Upper lobe of left lung (tissue), 6 donors: ENCODE results near the gene MRAP. TPM values are rescaled to one million over a fixed set of nuclear protein-coding genes. Genes with fewer than 3 reads are reported as not detected.

Experiments used
- ATAC-seq, 2 donors: fragments of 200-7000 bp; cut with Tn5 transposase; one replicate each; pipeline ENCODE4 v1.9.1; 2022; ENCODE audit warnings: mild to moderate bottlenecking in 2 of 2, moderate library complexity in 2 of 2; ENCODE audit not compliant: low FRiP score in 2 of 2
- DNase-seq, 2 donors: peaks; one replicate each; pipeline ENCODE4 v3.0.0-alpha.2; 2019 to 2020
- H3K27ac ChIP-seq, 4 donors: fragments of 200-600 bp; sonication (generic); one replicate each; pipeline ENCODE4 v1.5.1; 2016 to 2019
- H3K27me3 ChIP-seq, 4 donors: fragments of 200-600 bp; sonication (generic); one replicate each; pipeline ENCODE4 v1.5.1; 2017 to 2019
- H3K36me3 ChIP-seq, 4 donors: fragments of 200-600 bp; sonication (generic); one replicate each; pipeline ENCODE4 v1.5.1; 2016 to 2019
- H3K4me1 ChIP-seq, 4 donors: fragments of 200-600 bp; sonication (generic); one replicate each; pipeline ENCODE4 v1.5.1; 2018 to 2019
- H3K4me3 ChIP-seq, 4 donors: fragments of 200-600 bp; sonication (generic); one replicate each; pipeline ENCODE4 v1.5.1; 2017 to 2019; ENCODE audit warnings: mild to moderate bottlenecking in 2 of 4, moderate library complexity in 1 of 4
- H3K9me3 ChIP-seq, 4 donors: fragments of 200-600 bp; sonication (generic); one replicate each; pipeline ENCODE4 v1.5.1; 2018 to 2019
- CTCF ChIP-seq, 6 experiments: fragments of 450-650 bp in 4 of 6; fragments of 200-600 bp in 2 of 6; sonication (generic) in 2 of 6; IDR thresholded peaks; one replicate each; pipeline ENCODE4 v1.5.1; 2016 to 2019; ENCODE audit warnings: antibody characterized with exemption in 6 of 6
- EP300 ChIP-seq, 4 donors: sonication (generic); formaldehyde crosslinking; IDR thresholded peaks; one replicate each; pipeline ENCODE4 v1.5.1; 2017; ENCODE audit warnings: antibody characterized with exemption in 4 of 4, control low read depth in 2 of 4
- POLR2A ChIP-seq, 4 donors: fragments of 450-650 bp; IDR thresholded peaks; one replicate each; pipeline ENCODE4 v1.5.1; 2016 to 2017; ENCODE audit warnings: antibody characterized with exemption in 4 of 4, mild to moderate bottlenecking in 2 of 4
- POLR2AphosphoS5 ChIP-seq, 2 donors: sonication (generic); formaldehyde crosslinking; IDR thresholded peaks; one replicate each; pipeline ENCODE4 v1.5.1; 2017; ENCODE audit warnings: antibody characterized with exemption in 2 of 2
- WGBS, 2 donors: methylation state at CpG; one replicate each; pipeline ENCODE4 v1.1.5; 2017 to 2018; 5-methylcytosine and 5-hydroxymethylcytosine counted together
- total RNA-seq, 6 donors: library from RNA; depleted of rRNA in 4 of 6; stranded (reverse); fragments of >200 nt in 4 of 6; gene quantifications; one replicate each; pipeline versions ENCODE4 v1.1.0 to v1.2.1, GENCODE V29; 2016 to 2021
- donor health status: DM: no; HTN: no; CAD: no; lungs with moderate emphysema.
- donor health status: DM: no; HTN: yes; CAD: no; lungs with severe emphysema.

MRAP gene
- total RNA-seq, 6 donors from 2014 or later: 0.46 to 2.3 (median 0.54) TPM; not detected in 3

DNA sequence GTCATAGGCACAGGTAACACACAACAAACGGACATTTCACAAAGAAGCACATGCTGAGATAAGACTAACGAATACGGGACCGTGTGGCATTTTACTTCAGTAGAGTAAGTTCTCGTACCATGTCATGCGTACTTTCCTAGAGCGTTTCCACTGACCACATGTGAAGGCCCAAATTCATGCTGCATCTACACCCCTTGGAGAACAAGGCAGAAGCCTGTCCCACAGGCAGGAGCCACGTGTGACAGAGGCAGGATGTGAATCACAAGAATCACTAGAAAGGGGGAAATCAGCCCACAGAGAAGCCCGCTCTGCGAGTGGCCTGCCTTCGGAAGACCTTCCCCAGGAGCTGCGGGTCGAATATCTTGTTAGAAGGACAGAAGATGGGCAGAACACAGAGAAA is 52.3 kb downstream of the MRAP start:
- no peaks in the 10 kb centered on the region for H3K9me3 ChIP-seq
- ATAC-seq (no peak), DNase-seq (no peak)
- TF ChIP-seq CTCF (IDR thresholded peaks at IDR 0.05) (no peak), POLR2A (IDR thresholded peaks at IDR 0.05) (no peak), POLR2AphosphoS5 (IDR thresholded peaks at IDR 0.05) (no peak)
- no peak overlapping the region for H3K4me3 ChIP-seq
- peaks cover 3 to 100% (median 84%) of the 10 kb centered on the region in 4 donors for H3K36me3 ChIP-seq
- H3K27me3 ChIP-seq: no peaks in the 10 kb centered on the region
- H3K27ac ChIP-seq: no peak overlapping the region
- H3K4me1 ChIP-seq: peaks cover 0 to 4% (median 0%) of the 10 kb centered on the region in 4 donors
- 88 to 95% methylated on average over 13 of the region's 13 CpGs for WGBS, 2 donors

GRCh38 chr21:32351428-32351827 is 52.8 kb downstream of the MRAP start:
- no peak for DNase-seq
- 64 to 100% methylated on average over 4 to 6 of the region's 6 CpGs for WGBS, 2 donors
- no peak for ATAC-seq
- Histone ChIP-seq H3K36me3 (peaks cover 7 to 100% (median 85%) of the 10 kb centered on the region in 4 donors), H3K9me3 (no peaks in the 10 kb centered on the region), H3K4me1 (peaks cover 0 to 4% (median 0%) of the 10 kb centered on the region in 4 donors), H3K27me3 (no peaks in the 10 kb centered on the region), H3K27ac (no peak overlapping the region), H3K4me3 (no peak overlapping the region)
- no peak for TF ChIP-seq POLR2AphosphoS5 (IDR thresholded peaks at IDR 0.05)
- TF ChIP-seq POLR2A (IDR thresholded peaks at IDR 0.05): no peak
- no peak for TF ChIP-seq EP300 (IDR thresholded peaks at IDR 0.05)
- no peak for TF ChIP-seq CTCF (IDR thresholded peaks at IDR 0.05)

- H3K36me3 ChIP-seq: peaks cover 9 to 100% (median 83%) of the 10 kb centered on the region in 4 donors
- no peak for ATAC-seq
- H3K4me3 ChIP-seq: no peak overlapping the region
- no peak overlapping the region for H3K27ac ChIP-seq
- no peaks in the 10 kb centered on the region for H3K9me3 ChIP-seq
- peak in 1 of 2 donors; percentile 24 for DNase-seq
- peaks cover 0 to 4% (median 0%) of the 10 kb centered on the region in 4 donors for H3K4me1 ChIP-seq
- TF ChIP-seq POLR2A (IDR thresholded peaks at IDR 0.05) (no peak), EP300 (IDR thresholded peaks at IDR 0.05) (no peak), CTCF (IDR thresholded peaks at IDR 0.05) (no peak)
- 83 to 91% methylated on average over 4 to 7 of the region's 7 CpGs for WGBS, 2 donors
- no peaks in the 10 kb centered on the region for H3K27me3 ChIP-seq
Observed at GRCh38 chr21:32352526-32352925, 53.9 kb downstream of the MRAP start.

- DNase-seq: no peak
Observed at GRCh38 chr21:32353002-32353711, 54.5 kb downstream of the MRAP start.

More at GRCh38 chr21:32353002-32353711, 54.5 kb downstream of the MRAP start:
- Histone ChIP-seq H3K27me3 (no peaks in the 10 kb centered on the region), H3K4me1 (peaks cover 0 to 4% (median 0%) of the 10 kb centered on the region in 4 donors), H3K9me3 (no peaks in the 10 kb centered on the region), H3K27ac (no peak overlapping the region), H3K36me3 (peaks cover 9 to 98% (median 82%) of the 10 kb centered on the region in 4 donors), H3K4me3 (no peak overlapping the region)
- WGBS, 2 donors: 95 to 96% methylated on average over 8 of the region's 8 CpGs
- no peak for ATAC-seq
- no peak for TF ChIP-seq POLR2AphosphoS5 (IDR thresholded peaks at IDR 0.05)
- no peak for TF ChIP-seq POLR2A (IDR thresholded peaks at IDR 0.05)
- TF ChIP-seq EP300 (IDR thresholded peaks at IDR 0.05): no peak
- no peak for TF ChIP-seq CTCF (IDR thresholded peaks at IDR 0.05)
